Stomach (tissue), 4 donors: ENCODE results near the gene GPC5.

Source experiments
- EP300 ChIP-seq: sonication (generic); formaldehyde crosslinking; IDR thresholded peaks from one replicate; pipeline ENCODE4 v1.6.1; 2017; ENCODE audit warnings: antibody characterized with exemption
- POLR2A ChIP-seq, 4 donors: fragments of 450-650 bp; IDR thresholded peaks; one replicate each; pipeline ENCODE4 v1.6.1; 2016; ENCODE audit warnings: antibody characterized with exemption in 4 of 4, control low read depth in 2 of 4, mild to moderate bottlenecking in 1 of 4, moderate library complexity in 1 of 4
- POLR2AphosphoS5 ChIP-seq, 3 donors: sonication (generic); formaldehyde crosslinking; IDR thresholded peaks; one replicate each; pipeline ENCODE4 v1.6.1; 2016; ENCODE audit warnings: antibody characterized with exemption in 3 of 3
- TF ChIP-seq, protein P1 (sequence below), 7 experiments: fragments of 450-650 bp in 4 of 7; fragments of 200-600 bp in 3 of 7; sonication (generic) in 3 of 7; IDR thresholded peaks; one replicate each; pipeline ENCODE4 v1.5.1; 2016 to 2019; ENCODE audit warnings: antibody characterized with exemption in 7 of 7, control low read depth in 2 of 7, mild to moderate bottlenecking in 1 of 7

DNA sequence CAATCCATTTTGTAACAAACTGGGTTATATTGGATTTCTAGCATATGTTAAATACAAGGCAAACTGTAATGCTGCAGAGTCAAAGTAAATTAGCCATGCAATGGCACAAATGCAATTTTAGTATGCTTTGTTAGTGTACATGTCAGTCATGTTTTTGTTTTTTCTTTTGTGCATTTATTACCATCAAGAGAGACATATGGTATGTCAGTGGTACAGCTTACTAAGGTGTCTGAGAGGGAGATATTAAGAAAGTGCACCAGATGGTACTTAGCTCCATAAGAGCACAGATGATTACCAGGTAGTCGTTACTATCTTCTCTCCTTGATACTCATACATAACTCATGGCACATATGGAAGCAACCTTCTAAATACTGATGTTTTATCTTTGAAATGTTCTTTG lies 550.3 kb downstream of the GPC5 start:
- TF ChIP-seq, protein P1, sequence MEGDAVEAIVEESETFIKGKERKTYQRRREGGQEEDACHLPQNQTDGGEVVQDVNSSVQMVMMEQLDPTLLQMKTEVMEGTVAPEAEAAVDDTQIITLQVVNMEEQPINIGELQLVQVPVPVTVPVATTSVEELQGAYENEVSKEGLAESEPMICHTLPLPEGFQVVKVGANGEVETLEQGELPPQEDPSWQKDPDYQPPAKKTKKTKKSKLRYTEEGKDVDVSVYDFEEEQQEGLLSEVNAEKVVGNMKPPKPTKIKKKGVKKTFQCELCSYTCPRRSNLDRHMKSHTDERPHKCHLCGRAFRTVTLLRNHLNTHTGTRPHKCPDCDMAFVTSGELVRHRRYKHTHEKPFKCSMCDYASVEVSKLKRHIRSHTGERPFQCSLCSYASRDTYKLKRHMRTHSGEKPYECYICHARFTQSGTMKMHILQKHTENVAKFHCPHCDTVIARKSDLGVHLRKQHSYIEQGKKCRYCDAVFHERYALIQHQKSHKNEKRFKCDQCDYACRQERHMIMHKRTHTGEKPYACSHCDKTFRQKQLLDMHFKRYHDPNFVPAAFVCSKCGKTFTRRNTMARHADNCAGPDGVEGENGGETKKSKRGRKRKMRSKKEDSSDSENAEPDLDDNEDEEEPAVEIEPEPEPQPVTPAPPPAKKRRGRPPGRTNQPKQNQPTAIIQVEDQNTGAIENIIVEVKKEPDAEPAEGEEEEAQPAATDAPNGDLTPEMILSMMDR (IDR thresholded peaks at IDR 0.05) = no peak
- TF ChIP-seq POLR2A (IDR thresholded peaks at IDR 0.05) (no peak), POLR2AphosphoS5 (IDR thresholded peaks at IDR 0.05) (no peak), EP300 (no peak)
